IPS-11a (cell line): Measurements from ENCODE around the gene RAP2C.
A peak's percentile ranks its signal among the peaks of the same experiment; 100 is the strongest.

Experiments
- H3K4me3 ChIP-seq: one replicate; pipeline ENCODE4 v1.5.1; 2013; ENCODE audit warnings: low read depth, low read length, control low read depth

Gene RAP2C

GRCh38 chrX:132219343-132219768, at the start of gene RAP2C:
Gene RAP2C (minus strand): TSS chrX:132219447. CDS start chrX:132217268, 2,179 bp downstream.
- H3K4me3 ChIP-seq = peak within 1 kb of the TSS; percentile 51

DNA sequence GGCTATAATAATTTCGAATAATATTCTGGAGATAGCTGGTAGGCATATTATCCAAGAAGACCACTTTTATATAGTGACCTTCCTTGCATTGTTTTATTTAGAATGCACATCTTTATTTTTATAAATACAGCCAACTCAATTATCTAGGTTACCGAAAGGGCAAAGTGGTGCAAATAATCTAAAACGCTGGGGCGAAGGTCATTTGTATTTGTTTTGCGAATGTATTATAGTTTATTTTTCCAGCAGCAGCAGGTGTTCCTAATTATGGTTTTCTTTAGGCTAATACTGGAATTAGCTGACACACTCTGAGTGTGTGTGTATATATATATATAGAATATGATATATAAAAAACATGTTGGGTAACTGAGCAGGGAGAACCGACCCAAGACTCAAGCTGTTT, 48.1 kb upstream of the RAP2C start:
- H3K4me3 ChIP-seq = no peak overlapping the region

DNA sequence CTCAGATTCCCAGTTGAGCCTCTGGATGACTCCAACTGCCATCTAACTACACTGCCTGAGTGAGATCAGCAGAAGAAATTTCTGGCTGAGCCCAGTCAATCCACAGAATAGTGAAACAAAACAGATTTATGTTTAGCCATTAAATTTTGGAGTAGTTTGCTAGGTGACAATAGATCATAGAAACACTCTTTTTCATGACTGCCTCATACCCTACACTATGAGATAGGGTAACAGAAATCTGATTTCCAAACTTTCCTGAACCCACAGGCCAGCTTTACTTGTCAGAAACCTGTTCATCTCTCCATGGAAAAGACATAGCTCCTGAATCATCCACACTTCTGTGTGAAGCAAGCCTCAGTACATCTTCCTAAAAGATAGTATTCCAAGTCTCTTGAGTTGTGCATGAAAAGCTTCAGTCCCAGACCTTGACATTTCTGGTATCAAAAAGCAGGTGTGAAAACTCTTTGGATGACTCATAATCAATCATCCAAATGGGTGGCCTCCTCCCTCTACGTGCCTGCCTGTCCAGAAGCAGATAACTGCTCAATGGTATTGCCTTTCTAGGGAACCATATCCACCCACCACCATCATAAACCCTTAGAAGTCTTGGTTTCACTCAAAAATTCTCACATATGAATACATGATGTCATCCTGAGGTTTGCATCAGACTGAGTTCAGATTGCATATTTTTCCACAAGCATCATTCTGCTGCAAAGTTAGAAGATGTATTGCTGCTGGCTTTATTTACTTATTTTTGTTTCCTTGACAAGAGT, 47.5 kb upstream of the RAP2C start:
- H3K4me3 ChIP-seq = no peak overlapping the region

- no peak overlapping the region for H3K4me3 ChIP-seq
Measured at GRCh38 chrX:132263127-132263526, 43.9 kb upstream of the RAP2C start.

- no peak overlapping the region for H3K4me3 ChIP-seq
Measured at GRCh38 chrX:132258509-132258908, 39.3 kb upstream of the RAP2C start.

GRCh38 chrX:132257116-132257515, 37.9 kb upstream of the RAP2C start:
- no peak overlapping the region for H3K4me3 ChIP-seq

GRCh38 chrX:132236121-132236520, 16.9 kb upstream of the RAP2C start:
- no peak overlapping the region for H3K4me3 ChIP-seq

DNA sequence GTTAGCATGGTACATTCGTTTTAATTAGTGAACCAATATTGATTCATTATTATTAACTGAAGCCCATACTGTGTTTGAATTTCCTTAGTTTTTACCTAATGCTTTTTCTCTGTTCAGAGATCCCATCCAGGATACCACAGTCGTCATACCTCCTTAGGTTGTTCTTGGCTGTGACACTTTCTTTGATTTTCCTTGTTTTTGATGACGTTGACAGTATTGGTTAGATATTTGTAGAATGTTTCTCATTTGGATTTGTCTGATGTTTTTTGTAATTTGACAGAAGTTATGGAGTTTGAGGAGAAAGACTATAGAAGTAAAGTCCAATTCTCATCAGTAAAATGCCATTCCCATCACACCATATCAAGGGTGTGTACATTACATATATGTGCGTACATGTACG, 16.2 kb upstream of the RAP2C start:
- no peak overlapping the region for H3K4me3 ChIP-seq

DNA sequence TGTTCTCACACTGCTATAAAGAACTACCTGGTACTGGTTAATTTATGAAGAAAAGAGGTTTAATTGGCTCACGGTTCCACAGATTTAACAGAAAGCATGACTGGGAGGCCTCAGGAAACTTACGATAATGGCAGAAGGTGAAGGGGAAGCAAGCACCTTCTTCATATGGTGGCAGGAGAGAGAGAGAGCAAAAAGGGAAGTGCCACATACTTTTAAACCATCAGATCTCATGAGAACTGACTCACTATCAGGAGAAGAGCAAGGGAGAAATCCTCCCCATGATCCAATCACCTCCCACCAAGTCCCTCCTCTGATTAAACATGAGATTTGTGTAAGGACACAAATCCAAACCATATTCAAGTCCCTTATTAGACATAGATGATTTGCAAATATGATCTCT, 12.3 kb upstream of the RAP2C start:
- H3K4me3 ChIP-seq = no peak overlapping the region

DNA sequence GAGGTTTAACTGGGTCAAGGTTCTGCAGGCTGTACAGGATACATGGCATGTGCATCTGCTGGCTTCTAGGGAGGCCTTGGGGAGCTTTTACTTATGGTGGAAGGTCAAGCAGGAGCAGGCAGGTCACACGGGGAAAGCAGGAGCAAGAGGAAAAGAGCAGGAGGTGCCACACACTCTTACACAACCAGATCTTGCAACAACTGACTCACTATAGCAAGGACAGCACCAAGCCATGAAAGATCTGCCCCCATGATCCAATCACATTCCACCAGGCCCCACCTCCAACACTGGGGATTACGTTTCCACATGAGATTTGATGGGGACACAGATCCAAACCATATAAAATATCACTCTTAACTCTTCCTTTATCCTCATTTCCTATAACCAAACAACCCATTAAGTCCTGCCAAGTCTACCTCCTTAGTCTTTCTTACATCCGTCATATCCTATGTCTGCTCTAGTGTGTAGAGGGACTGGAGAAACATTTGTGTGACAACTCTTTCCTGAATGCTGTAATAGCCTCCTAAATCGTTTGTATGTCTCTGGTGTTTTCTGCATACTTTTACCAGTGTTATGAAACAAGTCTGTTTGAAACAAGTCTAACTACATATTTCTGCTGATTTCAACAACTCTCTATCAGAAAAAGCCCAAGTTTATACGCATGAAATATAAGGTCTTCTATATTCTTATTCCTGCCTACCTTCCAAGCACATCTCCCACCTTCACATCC, 8.3 kb upstream of the RAP2C start:
- H3K4me3 ChIP-seq = no peak overlapping the region

- no peak overlapping the region for H3K4me3 ChIP-seq
Measured at GRCh38 chrX:132226169-132226568, 6.9 kb upstream of the RAP2C start.

- H3K4me3 ChIP-seq = peak overlapping the region; percentile 69
Measured at GRCh38 chrX:132218100-132218812, 991 bp downstream of the RAP2C start.

DNA sequence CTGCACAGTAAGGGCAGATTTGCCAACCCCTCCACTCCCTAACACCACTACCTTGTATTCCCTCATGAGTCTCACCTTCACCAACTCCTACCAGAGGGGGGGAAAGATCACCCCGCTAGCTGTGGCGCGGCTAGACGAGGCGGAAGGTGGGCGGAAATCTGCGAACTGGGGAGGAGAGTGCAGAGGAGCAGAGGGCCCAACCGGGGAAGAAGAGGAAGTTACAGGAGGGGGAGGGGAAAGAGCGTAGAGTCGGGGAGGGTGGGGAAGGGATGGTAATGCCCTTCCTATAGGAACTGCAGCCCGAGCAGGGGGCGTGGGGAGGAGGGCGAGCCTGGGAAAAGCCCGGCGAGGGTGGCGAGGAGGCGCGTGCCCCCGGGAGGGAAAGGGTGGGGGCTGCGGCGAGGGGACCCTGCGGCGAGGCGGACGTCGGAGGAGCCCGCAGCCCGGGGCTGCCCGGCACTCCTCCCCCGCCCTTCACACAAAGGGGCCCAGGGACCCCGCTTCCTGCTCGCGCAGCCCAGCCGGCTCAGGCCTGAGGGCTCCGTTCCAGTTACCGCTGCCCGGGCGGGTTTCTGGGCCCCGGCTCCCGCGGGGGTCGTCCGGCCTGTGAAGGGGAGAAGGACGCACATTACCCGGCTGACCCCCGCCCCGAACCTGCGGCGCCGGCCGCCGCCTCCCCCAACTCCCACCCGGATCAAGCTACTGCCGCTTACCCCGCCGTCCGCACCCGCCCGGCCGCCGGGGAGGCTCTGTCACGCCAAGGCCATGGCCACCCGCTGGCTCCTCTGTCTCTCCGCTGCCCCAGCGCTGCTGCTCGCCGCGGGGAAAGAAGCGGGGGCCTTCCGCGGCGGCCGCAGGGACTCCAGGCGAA, 1.8 kb downstream of the RAP2C start:
- peak overlapping the region; percentile 69 for H3K4me3 ChIP-seq

GRCh38 chrX:132216806-132217202, 2.4 kb downstream of the RAP2C start:
- peak overlapping the region; percentile 69 for H3K4me3 ChIP-seq

- peak overlapping the region; percentile 13 for H3K4me3 ChIP-seq
Measured at GRCh38 chrX:132216283-132216682, 3.0 kb downstream of the RAP2C start.

GRCh38 chrX:132214518-132214917, 4.7 kb downstream of the RAP2C start:
- H3K4me3 ChIP-seq = no peak overlapping the region

- no peak overlapping the region for H3K4me3 ChIP-seq
Measured at GRCh38 chrX:132209527-132209926, 9.7 kb downstream of the RAP2C start.

DNA sequence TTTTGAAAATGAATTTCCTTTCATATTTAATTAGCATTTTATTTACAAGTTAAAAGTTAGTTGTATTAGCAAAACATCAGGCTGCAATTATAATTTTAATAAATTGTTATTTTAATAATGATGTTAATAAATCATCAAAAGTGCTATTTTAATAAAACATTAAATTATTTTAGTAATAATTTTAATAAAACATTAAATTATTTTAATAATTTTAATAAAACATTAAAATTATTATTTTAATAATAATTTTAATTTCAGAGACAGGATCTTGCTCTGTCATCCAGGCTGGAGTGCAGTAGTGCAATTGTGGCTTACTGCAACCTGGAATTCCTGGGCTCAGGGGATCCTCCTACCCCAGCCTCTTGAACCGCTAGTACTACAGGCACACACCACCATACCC, 10.8 kb downstream of the RAP2C start:
- H3K4me3 ChIP-seq = no peak overlapping the region

- H3K4me3 ChIP-seq = no peak overlapping the region
Measured at GRCh38 chrX:132207996-132208395, 11.3 kb downstream of the RAP2C start.

- no peak overlapping the region for H3K4me3 ChIP-seq
Measured at GRCh38 chrX:132206259-132206658, 13.0 kb downstream of the RAP2C start.

DNA sequence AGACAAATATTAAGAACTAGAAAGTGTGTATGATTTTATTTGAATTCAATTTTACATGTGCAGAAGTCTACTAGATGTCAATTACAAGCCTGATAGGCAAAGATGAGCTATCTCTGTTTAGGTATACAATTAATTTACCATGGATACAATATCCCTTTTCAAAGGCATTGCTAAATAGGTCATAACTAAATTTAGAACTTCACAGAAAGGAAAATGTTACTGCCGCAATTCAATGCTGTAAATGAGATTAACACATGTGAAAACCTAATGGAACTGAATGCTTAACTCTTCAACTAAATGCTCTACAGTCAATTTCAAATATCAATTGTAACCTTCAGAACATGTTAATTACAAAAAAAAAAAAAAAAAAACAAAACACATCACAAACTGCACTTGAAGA, 14.6 kb downstream of the RAP2C start:
- no peak overlapping the region for H3K4me3 ChIP-seq
